Stimulated activated CD8-positive, alpha-beta memory T cell treated with anti-CD3 and anti-CD28 coated beads, Interleukin-7, amount 100 ng/mL, for 1 hour (primary cell): ENCODE data around the gene LIG1.

Source experiments
- DNase-seq, 2 donors: peaks; one replicate each; pipeline ENCODE4 v3.0.0-alpha.2; 2020; ENCODE audit warnings: low read depth in 2 of 2

Gene LIG1

DNA sequence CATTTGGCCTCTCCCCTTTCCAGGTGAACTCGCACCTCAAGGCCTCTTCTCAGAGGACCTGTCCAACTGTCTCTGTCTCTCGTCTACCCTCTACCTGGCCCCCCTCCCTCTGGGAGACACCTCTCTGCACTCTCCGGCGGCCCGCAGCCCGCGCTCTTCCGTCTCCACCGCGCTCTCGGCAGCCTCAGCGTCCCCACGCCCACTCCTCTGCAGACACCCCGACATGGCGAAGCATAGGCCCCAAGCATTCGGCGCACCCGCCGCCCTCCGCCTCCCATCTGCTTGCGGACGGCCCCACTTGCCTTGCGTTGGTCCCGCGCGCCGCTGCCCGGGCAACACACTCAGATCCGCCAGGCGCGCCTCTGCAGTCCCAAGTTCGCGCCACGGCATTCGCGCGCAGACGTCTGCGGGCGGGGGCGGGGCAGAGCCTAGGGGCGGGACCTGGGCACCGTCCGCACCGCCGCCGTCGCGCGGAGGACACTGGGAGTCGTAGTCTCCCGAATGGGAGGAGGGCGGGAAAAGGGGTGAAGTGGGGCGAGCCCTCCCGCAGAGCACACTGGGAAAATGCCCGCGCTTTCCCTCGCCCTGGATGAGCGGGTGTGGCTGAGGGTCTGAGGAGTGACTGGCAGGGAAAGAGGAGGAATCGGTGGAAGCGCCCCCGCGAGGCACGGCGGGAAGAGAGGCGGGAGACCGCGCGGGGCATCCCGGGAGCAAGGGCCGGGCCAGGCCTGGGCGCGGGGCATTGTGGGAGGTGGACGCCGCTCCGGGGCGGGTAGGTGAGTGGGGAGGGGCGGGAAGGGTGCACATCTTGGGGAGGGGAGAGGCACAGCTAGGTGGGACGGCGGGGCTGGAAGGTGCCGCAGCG, at the start of gene LIG1, which contains the start of gene ZSWIM9:
Gene LIG1 (minus strand): TSS at position 406 of the 865 bp plus-strand sequence. CDS start 4,778 bp downstream, outside the sequence.
Gene ZSWIM9 (plus strand): TSS at position 742 of the 865 bp plus-strand sequence. CDS start 1,123 bp downstream, outside the sequence.
- peak; percentile 80 to 83 for DNase-seq

DNA sequence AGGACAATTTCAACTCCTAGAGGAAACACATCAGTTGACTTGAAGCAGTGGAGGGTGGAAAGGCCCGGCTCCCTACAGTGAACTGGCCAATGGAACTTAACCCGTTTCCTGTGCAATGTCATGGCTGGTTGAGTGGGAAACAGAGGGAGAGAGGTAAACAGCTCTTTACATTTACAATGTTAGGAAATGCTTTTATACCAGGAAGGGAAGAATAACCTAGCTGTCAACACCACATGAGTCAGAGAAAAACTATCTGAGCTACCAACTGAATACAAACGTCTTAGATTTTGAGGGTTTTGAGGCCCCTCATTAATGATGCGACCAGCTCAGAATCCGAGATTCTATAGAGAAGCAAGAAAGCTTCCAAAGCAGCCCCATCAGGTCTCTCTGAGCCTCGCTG, 48.9 kb upstream of the LIG1 start:
- no peak for DNase-seq

- no peak for DNase-seq
Measured at GRCh38 chr19:48216933-48217332, 46.8 kb upstream of the LIG1 start.

GRCh38 chr19:48213959-48214358, 43.8 kb upstream of the LIG1 start:
- no peak for DNase-seq

DNA sequence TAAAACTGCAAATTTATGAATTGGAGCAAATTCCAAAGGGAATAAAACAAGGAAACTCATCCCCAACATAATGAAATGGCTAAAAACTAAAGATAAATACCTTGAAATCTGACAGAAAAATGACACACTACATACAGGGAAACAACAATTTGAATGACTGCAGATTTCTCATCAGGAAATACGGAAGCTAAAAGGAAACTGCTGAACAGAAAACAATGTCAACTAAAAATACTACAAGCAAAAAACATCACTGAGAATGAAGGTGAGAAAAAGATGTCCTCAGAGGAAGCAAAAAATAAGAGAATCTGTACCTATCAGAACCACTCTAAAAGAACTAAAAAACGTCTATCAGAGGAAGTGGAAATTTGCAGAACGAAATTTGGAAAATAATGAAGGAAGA, 39.9 kb upstream of the LIG1 start:
- no peak for DNase-seq

DNA sequence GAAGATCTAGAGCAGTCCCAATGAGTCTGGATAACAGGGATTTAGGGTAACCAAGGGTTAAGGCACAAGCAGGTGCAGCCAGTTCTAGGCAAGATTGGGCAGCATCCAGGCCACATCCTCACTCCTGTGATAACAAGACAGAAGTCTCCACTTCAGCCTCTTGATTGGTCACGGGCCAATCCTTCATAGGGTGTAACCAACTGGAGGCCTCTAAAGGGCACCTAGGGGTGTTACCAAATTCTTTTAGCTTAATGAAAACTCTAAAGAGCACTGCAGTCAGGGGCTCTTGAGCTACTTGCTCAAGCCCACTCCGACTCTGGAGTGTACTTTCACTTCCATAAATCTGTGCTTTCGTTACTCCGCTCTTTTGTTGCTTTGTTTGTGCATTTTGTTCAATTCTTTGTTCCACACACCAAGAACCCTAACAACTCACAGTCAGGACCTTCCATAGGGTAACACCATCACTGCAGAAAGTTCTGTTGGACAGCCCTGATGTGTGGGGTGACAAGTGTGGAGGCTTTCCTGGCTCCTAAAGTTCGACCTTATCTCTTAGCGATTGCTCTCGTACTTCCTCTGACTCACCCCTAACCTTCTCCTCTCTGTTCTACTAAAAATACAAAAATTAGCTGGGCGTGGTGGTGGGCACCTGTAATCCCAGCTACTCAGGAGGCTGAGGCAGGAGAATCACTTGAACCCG, 36.4 kb upstream of the LIG1 start:
- no peak for DNase-seq

DNA sequence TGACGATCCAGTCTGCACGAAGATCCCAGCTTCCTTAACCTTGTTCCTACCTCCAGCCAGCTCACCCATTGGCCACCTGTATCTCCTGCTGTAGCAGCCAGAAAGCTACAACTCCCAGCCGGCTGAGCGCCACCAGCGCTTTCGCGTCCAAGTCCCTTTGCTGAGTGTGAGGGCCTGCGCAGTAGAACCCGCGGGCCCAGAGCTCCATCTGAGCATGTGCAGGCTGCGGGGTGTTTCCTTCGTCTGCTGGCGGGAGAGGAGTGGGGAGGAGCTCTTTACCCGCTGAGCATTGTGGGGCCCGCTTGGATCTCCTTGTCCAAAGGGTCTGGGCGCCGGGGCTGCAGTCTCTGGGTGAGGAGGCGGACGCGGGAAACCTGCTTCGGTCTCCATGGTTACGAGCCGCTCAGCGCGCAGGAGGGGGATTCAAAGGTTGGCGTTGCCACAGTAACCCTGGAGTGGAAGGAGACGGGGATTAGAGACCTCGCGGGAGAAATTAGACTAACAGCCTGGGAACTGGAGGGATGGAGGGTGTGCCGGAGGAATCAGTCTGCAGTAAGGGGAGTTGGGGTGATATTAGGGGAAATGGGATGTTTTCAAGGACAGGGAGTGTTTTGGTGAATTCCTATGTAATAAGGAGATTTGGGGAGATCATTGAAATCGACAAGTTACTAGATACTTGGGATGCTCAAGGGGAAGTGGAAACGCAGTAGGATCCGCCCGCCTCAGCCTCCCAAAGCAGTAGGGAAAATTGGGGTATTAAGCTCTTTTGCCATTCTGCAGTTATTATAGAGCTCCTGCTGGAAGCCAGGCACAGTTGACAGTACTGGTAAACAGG, 33.9 kb upstream of the LIG1 start:
- peak; percentile 72 to 76 for DNase-seq

DNA sequence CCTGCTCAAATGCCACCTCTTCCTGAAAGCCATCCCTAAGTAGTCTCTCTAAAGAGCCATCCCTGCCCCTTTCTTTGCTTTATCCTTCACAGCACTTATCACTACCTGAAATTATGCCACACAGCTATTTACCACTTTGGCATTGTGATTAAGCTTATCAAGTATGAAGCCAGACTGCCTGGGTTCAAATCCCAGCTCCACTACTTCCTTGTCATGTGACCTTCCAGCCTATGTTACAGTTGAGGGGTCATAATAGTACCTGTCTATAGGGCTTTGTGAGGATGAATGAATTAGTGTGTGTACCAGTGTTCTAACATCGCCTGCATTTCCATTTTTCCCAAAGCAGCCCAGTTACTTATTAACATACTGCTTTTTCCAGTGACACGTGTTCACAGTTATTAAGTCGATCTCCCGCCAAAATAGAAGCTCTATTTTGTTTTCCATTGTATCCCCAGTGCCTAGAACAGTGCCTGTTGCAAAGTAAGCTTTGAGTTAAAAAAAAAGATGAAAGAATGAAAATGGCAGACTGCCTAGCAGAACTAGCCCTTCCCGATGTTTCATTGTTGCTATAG, 33.2 kb upstream of the LIG1 start:
- DNase-seq = no peak

- no peak for DNase-seq
Measured at GRCh38 chr19:48196933-48197665, 27.0 kb upstream of the LIG1 start.

GRCh38 chr19:48196321-48196763, 26.2 kb upstream of the LIG1 start:
- no peak for DNase-seq

DNA sequence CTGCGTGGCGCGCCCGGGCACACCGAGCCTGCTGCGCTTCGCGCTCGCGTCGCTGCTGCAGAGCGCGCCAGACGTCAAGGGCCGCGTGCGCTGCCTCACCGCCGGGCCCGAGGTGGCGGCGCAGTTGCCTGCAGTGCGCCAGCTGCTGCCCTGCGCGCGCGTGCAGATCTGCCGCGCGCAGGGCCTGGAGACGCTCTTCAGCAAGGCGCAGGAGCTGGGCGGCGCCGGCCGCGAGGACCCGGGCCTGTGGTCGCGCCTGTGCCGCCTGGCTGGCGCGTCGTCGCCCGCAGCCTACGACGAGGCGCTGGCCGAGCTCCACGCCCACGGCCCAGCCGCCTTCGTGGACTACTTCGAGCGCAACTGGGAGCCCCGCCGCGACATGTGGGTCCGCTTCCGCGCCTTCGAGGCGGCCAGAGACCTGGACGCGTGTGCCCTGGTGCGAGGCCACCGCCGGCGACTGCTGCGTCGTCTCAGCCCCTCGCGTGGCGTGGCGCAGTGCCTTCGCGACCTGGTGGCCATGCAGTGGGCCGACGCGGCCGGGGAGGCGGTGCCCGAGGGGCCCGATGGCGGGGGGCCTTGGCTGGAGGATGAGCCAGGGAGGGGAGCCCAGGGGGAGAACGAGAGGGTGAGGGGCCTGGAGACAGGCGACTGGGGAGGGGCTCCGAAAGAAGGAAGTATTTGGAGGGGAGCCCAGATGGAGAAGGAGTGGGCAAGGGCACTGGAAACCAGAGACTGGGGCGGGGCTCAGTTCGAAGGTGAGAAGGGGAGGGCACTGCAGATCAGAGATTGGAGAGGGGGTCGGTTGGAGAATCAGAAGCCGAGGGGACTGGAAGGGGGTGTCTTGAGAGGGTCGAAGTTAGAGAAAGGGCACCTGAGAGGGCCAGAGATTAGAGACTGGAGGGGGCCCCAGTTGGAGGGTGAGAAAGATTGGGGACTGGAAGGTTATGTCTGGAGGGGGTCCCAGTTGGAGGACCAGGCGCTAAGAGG, 25.0 kb upstream of the LIG1 start:
- no peak for DNase-seq

- no peak for DNase-seq
Measured at GRCh38 chr19:48194041-48194843, 24.1 kb upstream of the LIG1 start.

GRCh38 chr19:48192750-48193149, 22.6 kb upstream of the LIG1 start:
- DNase-seq = no peak

- DNase-seq = no peak
Measured at GRCh38 chr19:48190885-48191284, 20.7 kb upstream of the LIG1 start.

- DNase-seq = peak in 1 of 2 donors; percentile 30
Measured at GRCh38 chr19:48190288-48190884, 20.2 kb upstream of the LIG1 start.

DNA sequence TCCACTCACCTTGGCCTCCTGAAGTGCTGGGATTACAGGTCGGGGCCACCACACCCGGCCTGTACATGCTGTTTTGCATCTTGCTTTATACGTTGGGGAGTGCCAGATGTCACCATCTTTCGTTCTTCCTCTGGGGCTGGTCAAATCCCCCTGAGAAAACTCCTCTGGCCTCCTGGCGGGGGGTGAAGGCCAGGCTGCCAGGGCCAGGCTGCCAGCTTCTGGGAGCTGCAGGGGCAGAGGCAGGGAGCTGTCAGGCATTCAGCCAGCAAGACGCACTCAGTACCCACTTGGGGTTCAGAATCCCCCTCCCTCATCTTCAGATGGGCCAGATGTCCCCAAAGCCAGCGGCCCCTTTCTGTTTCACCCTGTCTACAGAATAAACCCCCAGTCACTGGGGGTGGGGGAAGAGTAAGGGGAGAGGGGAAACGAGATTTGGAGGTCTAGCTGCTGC, 16.4 kb upstream of the LIG1 start:
- DNase-seq = no peak

- no peak for DNase-seq
Measured at GRCh38 chr19:48186015-48186414, 15.9 kb upstream of the LIG1 start.

DNA sequence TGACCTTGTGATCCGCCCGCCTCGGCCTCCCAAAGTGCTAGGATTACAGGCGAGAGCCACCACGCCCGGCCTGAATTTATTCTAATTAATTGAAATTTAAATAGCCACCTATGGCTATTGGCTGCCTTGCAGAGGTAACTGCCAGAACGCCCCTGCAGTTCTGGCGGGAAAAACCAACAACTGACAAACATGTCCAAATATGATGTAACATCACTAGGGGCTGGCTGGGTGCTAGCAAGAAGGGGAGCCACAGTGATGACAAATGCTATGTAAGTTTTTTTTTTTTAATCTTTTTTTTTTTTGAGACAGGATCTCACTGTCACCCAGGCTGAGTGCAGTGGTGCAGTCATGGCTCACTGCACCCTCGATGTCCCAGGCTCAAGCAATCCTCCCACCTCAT, 13.2 kb upstream of the LIG1 start:
- DNase-seq = no peak
